Measurements from ENCODE around the gene KCTD4.

KCTD4 gene

GRCh38 chr13:45180713-45181601 lies 19.9 kb downstream of the KCTD4 start:
- Histone ChIP-seq H3K27ac (ENCODE audit: low read length) (no peak overlapping the region), H4K20me1 (ENCODE audit: insufficient read depth, low read length) (0 out of 2 replicates have a peak, but pooled peaks cover 5% of the 10 kb centered on the region), H3K36me3 (replicated peaks; ENCODE audit: low read depth, low read length) (peaks cover 6% of the 10 kb centered on the region), H2AFZ (ENCODE audit: low read depth, low read length) (no peak overlapping the region), H3K9me3 (ENCODE audit: insufficient read depth, low read length) (no peaks in the 10 kb centered on the region), H3K4me2 (ENCODE audit: low read length) (no peak overlapping the region), H3K9ac (ENCODE audit: low read length) (no peak overlapping the region), H3K79me2 (ENCODE audit: low read length) (peaks cover 11% of the 10 kb centered on the region), H3K4me3 (ENCODE audit: low read length) (no peak overlapping the region), H3K4me1 (ENCODE audit: low read length) (no peaks in the 10 kb centered on the region), H3K27me3 (ENCODE audit: low read depth, low read length) (no peaks in the 10 kb centered on the region)
- TF ChIP-seq CTCF (IDR thresholded peaks at IDR 0.05; ENCODE audit: low read depth, low read length) (no peak), EZH2phosphoT487 (IDR thresholded peaks at IDR 0.05; ENCODE audit: low read depth) (no peak)

- TF ChIP-seq EZH2phosphoT487 (IDR thresholded peaks at IDR 0.05; ENCODE audit: low read depth), result no peak
- TF ChIP-seq CTCF (IDR thresholded peaks at IDR 0.05; ENCODE audit: low read depth, low read length), result no peak
- no peak overlapping the region for H3K9ac ChIP-seq (ENCODE audit: low read length)
- H3K27ac ChIP-seq (ENCODE audit: low read length), result no peak overlapping the region
- peaks cover 11% of the 10 kb centered on the region for H3K79me2 ChIP-seq (ENCODE audit: low read length)
- H4K20me1 ChIP-seq (ENCODE audit: insufficient read depth, low read length), result 0 out of 2 replicates have a peak, but pooled peaks cover 5% of the 10 kb centered on the region
- H3K27me3 ChIP-seq (ENCODE audit: low read depth, low read length), result no peaks in the 10 kb centered on the region
- no peak overlapping the region for H3K4me2 ChIP-seq (ENCODE audit: low read length)
- H3K36me3 ChIP-seq (replicated peaks; ENCODE audit: low read depth, low read length), result peaks cover 6% of the 10 kb centered on the region
- no peak overlapping the region for H2AFZ ChIP-seq (ENCODE audit: low read depth, low read length)
- no peaks in the 10 kb centered on the region for H3K4me1 ChIP-seq (ENCODE audit: low read length)
- H3K4me3 ChIP-seq (ENCODE audit: low read length), result no peak overlapping the region
- no peaks in the 10 kb centered on the region for H3K9me3 ChIP-seq (ENCODE audit: insufficient read depth, low read length)
These were observed 20.5 kb downstream of the KCTD4 start for GRCh38 chr13:45180303-45180702.

GRCh38 chr13:45179428-45179827 lies 21.4 kb downstream of the KCTD4 start:
- H3K36me3 ChIP-seq (replicated peaks; ENCODE audit: low read depth, low read length), result peaks cover 6% of the 10 kb centered on the region
- no peak for TF ChIP-seq CTCF (IDR thresholded peaks at IDR 0.05; ENCODE audit: low read depth, low read length)
- TF ChIP-seq EZH2phosphoT487 (IDR thresholded peaks at IDR 0.05; ENCODE audit: low read depth), result no peak
- H3K9me3 ChIP-seq (ENCODE audit: insufficient read depth, low read length), result no peaks in the 10 kb centered on the region
- H3K9ac ChIP-seq (ENCODE audit: low read length), result no peak overlapping the region
- H3K27me3 ChIP-seq (ENCODE audit: low read depth, low read length), result no peaks in the 10 kb centered on the region
- H2AFZ ChIP-seq (ENCODE audit: low read depth, low read length), result no peak overlapping the region
- 0 out of 2 replicates have a peak, but pooled peaks cover 5% of the 10 kb centered on the region for H4K20me1 ChIP-seq (ENCODE audit: insufficient read depth, low read length)
- no peak overlapping the region for H3K4me3 ChIP-seq (ENCODE audit: low read length)
- H3K27ac ChIP-seq (ENCODE audit: low read length), result no peak overlapping the region
- H3K79me2 ChIP-seq (ENCODE audit: low read length), result peaks cover 11% of the 10 kb centered on the region
- H3K4me2 ChIP-seq (ENCODE audit: low read length), result no peak overlapping the region
- H3K4me1 ChIP-seq (ENCODE audit: low read length), result no peaks in the 10 kb centered on the region

GRCh38 chr13:45178349-45179162 lies 22.3 kb downstream of the KCTD4 start:
- Histone ChIP-seq H2AFZ (ENCODE audit: low read depth, low read length) (no peak overlapping the region), H3K4me2 (ENCODE audit: low read length) (no peak overlapping the region), H3K27me3 (ENCODE audit: low read depth, low read length) (no peaks in the 10 kb centered on the region), H3K4me3 (ENCODE audit: low read length) (no peak overlapping the region), H3K27ac (ENCODE audit: low read length) (no peak overlapping the region), H3K36me3 (replicated peaks; ENCODE audit: low read depth, low read length) (peaks cover 6% of the 10 kb centered on the region), H3K9me3 (ENCODE audit: insufficient read depth, low read length) (no peaks in the 10 kb centered on the region), H3K4me1 (ENCODE audit: low read length) (no peaks in the 10 kb centered on the region), H4K20me1 (ENCODE audit: insufficient read depth, low read length) (0 out of 2 replicates have a peak, but pooled peaks cover 5% of the 10 kb centered on the region), H3K79me2 (ENCODE audit: low read length) (peaks cover 11% of the 10 kb centered on the region), H3K9ac (ENCODE audit: low read length) (no peak overlapping the region)
- TF ChIP-seq CTCF (IDR thresholded peaks at IDR 0.05; ENCODE audit: low read depth, low read length), result no peak
- TF ChIP-seq EZH2phosphoT487 (IDR thresholded peaks at IDR 0.05; ENCODE audit: low read depth), result no peak

All from OCI-LY3 (cell line).